ENCODE data around the gene SLC25A23.
A peak's percentile ranks its signal among the peaks of the same experiment; 100 is the strongest.
"Not testable (repeated sequence)": the region's sequence is repeated elsewhere in the genome, so short reads cannot be mapped to it uniquely, and the experiment has no call there.

SLC25A23 gene

DNA sequence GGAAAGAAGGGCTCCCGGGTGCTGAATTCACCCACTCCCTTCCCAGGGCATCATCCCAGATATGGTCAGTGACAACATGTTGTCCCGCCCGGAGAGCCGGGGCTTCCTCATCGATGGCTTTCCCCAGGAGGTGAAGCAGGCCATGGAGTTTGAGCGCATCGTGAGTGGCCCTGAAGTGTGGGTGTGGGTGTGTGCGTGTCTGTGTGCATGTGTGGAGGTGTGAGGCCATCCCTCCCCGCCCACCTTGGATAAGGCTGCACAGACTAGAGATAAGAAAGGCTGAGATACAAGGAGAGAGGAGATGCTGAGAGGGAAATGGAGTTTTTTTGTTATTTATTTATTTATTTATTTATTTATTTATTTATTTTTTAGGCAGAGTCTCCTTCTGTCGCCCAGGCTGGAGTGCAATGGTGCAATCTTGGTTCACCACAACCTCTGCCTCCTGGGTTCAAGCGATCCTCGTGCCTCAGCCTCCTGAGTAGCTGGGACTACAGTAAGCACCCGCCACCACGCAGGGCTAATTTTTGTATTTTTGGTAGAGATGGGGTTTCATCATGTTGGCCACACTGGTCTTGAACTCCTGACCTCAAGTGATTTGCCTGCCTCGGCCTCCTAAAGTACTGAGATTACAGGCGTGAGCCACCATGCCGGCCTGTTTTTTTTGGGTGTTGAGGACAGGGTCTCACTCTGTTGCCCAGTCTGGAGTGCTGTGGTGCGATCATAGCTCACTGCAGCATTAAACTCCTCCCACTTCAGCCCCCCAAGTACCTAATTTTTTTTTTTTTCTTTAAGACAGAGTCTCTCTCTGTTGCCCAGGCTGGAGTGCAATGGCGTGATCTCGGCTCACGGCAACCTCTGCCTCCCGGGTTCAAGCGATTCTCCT lies 59.3 kb downstream of the SLC25A23 start:
- not testable (repeated sequence) for DNase-seq

DNA sequence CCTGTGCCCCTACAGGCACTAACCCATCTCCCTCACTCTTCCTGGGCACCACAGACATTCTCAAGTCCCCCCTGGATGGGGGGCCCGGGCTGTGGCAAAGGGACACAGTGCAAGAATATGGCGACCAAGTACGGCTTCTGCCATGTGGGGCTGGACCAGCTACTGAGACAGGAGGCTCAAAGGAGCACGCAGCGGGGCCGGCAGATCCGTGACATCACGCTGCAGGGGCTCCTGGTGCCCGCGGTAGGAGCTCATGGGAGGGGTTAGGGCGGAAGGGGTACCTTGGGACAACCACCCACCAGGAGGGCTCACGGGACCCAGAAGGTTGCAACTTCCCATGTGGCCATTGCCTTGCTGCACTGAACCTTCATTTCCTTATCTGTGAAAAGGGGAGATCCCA lies 63.3 kb downstream of the SLC25A23 start:
- DNase-seq, result no peak

DNA sequence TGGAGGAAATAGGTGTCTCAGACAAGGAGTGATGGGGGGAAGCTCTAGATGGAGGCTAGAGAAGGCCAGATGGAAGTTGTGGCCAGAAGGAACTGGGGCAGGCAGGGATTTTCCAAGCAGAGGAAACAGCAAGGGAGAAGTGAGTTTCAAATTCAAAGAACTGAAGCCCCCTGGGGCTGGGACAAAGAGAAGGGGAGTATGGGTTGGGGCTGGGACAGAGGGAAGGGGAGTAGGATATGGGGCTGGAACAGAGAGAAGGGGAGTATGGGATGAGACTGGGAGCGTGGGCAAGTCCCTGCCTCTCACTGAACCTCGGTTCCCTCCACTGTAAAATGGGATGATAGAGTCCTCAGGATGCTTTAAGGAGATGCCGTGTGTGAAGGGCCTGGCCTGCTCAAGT lies 64.8 kb downstream of the SLC25A23 start:
- no peak for DNase-seq

DNA sequence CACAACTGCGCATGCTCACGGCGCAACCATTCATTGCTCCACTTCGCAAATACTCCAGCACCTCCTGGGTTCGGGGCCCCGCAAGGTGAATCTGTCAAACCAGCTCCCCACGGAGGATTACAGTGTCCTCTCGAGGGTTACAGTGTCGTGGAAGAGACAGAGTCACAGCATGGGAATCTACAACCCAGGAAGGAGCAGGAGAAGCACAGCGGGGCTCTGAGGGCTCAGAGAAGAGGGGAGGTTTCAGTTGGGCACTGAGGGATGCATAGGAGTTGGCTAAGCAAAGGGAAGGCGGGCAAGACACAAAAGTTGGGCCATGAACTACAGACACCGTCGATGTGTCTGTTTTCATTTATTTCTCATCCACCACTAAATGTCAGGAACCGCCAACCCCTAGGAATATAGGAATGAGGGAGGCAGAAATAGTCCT lies 65.6 kb downstream of the SLC25A23 start:
- no peak for DNase-seq

DNA sequence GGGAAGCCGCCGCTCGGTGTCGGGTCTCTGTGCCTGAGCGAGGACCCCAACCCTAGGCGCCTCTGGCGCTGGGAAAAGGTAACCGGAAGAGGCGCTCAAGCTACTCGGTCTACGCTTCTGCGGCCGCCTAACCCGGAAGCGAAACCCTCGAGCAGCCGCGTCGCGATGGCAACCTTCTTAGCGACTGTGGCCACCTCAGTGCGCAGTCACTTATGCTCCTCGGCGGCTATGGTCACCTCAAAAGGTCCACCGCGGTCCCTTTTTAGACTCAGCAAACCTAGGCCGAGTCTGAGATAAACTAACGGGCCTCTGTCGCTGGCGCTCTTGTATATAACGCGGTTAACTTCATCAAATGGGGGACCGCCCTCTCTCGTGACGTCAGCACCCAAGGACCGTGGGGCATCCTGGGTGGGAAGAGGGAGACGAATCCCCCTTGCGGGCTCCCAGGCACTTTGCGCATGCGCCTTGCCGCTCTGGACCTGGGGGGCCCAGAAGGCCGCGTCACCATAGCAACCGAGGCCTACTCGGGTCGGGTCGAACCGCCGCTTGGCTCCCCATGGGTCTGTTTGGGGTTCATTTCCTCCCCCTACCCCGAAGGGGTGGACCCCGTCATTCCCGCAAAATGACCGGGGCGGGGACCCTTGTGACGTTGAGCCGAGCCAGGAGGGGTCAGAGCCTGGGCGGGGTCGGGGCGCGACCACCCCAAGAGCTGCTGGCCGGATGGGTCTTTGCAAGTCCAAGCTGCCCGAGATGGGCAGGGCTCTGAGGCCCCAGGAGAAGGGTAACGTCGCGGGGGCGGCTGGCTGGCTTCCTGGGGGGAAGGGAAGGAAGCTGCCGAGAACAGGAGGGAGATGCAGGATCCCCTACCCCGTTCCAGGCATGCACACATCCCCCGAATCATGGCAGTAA lies 66.3 kb downstream of the SLC25A23 start, which contains the start of gene GTF2F1:
TSS of gene GTF2F1 (minus strand) at position 91 of the 909 bp plus-strand sequence. CDS start 169 bp downstream, outside the sequence.
- DNase-seq, result peak; percentile 96

DNA sequence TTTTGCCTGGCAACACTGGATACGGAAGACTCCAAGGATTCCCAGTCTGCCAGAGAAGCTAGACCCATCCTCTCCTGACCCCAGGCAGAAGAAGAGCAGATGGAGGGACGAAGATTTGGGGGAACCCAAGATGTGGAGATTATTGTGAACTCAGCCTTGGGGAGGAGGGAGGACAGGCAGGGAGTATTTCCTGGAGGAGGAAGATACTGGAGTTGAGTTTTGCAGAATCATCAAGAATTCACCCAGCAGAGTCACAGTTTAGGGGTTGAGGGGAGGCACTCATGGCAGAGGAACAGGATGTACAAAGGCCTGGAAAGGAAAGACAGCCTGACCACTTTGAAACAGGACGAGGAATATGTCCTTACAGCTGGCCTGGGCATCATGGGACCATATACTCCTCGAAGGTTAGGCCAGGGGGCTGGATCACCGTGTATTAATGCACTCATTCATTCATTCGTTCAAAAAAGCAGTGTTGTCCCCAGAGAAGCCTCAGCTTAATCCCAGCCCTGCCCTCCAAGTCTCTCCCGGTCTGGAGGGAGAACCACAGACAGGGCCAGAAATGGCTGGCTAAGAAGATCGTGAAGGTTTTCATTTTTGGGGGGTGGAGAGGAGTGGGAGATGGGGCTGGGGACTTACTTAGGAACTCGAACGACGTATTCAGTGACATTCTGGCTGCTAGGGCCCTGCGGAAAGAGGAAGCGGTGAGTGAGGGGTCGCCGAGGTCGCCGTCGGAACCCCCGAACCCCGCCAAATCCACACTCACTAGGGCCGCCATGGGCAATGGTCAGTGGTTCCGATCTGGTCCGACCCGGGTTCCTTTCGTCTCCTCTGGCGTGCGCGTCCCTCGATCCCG lies 67.1 kb downstream of the SLC25A23 start:
- no peak for DNase-seq
